K562 (cell line): ENCODE data around the gene AK4. TPM values are rescaled to one million over a fixed set of nuclear protein-coding genes. Genes with fewer than 3 reads are reported as not detected.

Source experiments
- BACH1 ChIP-seq: fragments of 200-800 bp; sonication (Bioruptor generic); IDR thresholded peaks from 2 replicates; pipeline ENCODE4 v1.6.1; 2016; ENCODE audit warnings: missing genetic modification characterization, missing compliant biosample characterization
- CREM ChIP-seq: IDR thresholded peaks from 2 replicates; pipeline ENCODE4 v1.6.1; 2014; ENCODE audit warnings: antibody characterized with exemption, low read depth
- KLF1 ChIP-seq: fragments of 450-650 bp; IDR thresholded peaks from 2 replicates; pipeline ENCODE4 v1.6.1; 2016; ENCODE audit warnings: missing genetic modification characterization, missing compliant biosample characterization
- MYNN ChIP-seq, 2 experiments: sonication (generic); formaldehyde crosslinking in 1 of 2; IDR thresholded peaks; 2 replicates each; pipeline versions ENCODE4 v1.5.0 to v1.6.1; 2016 to 2020; ENCODE audit warnings: antibody characterized with exemption in 1 of 2, missing genetic modification reagents in 1 of 2
- SETDB1 ChIP-seq: IDR thresholded peaks from one replicate; pipeline ENCODE4 v1.6.1; 2012; ENCODE audit warnings: low read length, control low read depth, inconsistent platforms
- SIN3A ChIP-seq, 2 experiments: fragments of 150-350 bp in 1 of 2; IDR thresholded peaks; 2 replicates each; pipeline ENCODE4 v1.6.1; 2011 to 2016; ENCODE audit warnings: borderline replicate concordance in 2 of 2, low read depth in 2 of 2, low read length in 2 of 2, mild to moderate bottlenecking in 2 of 2, moderate library complexity in 2 of 2; ENCODE audit not compliant: control insufficient read depth in 1 of 2
- THRAP3 ChIP-seq: fragments of 450-650 bp; IDR thresholded peaks from 2 replicates; pipeline ENCODE4 v1.6.1; 2016; ENCODE audit warnings: mild to moderate bottlenecking, inconsistent platforms, borderline replicate concordance
- TRIM24 ChIP-seq, 2 experiments: fragments of 450-650 bp; IDR thresholded peaks; 2 replicates each; pipeline ENCODE4 v1.6.1; 2016
- XRCC4 ChIP-seq: IDR thresholded peaks from one replicate; pipeline ENCODE4 v1.6.1; 2011; ENCODE audit not compliant: insufficient read depth, insufficient read length; ENCODE audit errors: extremely low read depth
- YY1 ChIP-seq, 3 experiments: IDR thresholded peaks; 2 replicates each; pipeline ENCODE4 v1.6.1; 2011; ENCODE audit warnings: low read length in 2 of 3, mild to moderate bottlenecking in 2 of 3, moderate library complexity in 2 of 3, borderline replicate concordance in 1 of 3, control low read depth in 1 of 3, low read depth in 1 of 3; ENCODE audit not compliant: insufficient read depth in 3 of 3, insufficient replicate concordance in 2 of 3, control insufficient read depth in 1 of 3, insufficient read length in 1 of 3; ENCODE audit errors: extremely low read depth in 1 of 3
- ZNF436 ChIP-seq: fragments of 250-450, 450-650 bp; sonication (Bioruptor Pico); formaldehyde crosslinking; IDR thresholded peaks from 2 replicates; pipeline ENCODE4 v1.7.0; 2020; ENCODE audit warnings: mild to moderate bottlenecking
- ZNF717 ChIP-seq: fragments of 250-450 bp; sonication (Bioruptor Pico); IDR thresholded peaks from 2 replicates; pipeline ENCODE4 v1.5.0; 2021
- polyA plus RNA-seq, 8 experiments: library from polyadenylated mRNA; depleted of rRNA in 4 of 8; stranded (reverse) in 5 of 8; unstranded in 3 of 8; fragments of >200 nt; fragmentation: Nextera tagmentation in 2 of 8; fragmentation: Illumina TruSeq in 1 of 8; extraction: Ambion mirVana in 2 of 8; extraction: Trizol in 1 of 8; gene quantifications; 2 replicates each; pipeline versions ENCODE4 v1.2.1 to v1.2.3, GENCODE V29; 2011 to 2014; ENCODE audit warnings: inconsistent platforms in 1 of 8, missing spikeins in 1 of 8
- total RNA-seq, 7 experiments: library from RNA; depleted of rRNA in 6 of 7; stranded (reverse); fragments of >200 nt in 6 of 7; fragmentation: Illumina TruSeq in 2 of 7; extraction: Trizol in 2 of 7; gene quantifications; 2 replicates each; pipeline versions ENCODE4 v1.2.1 to v1.2.3, GENCODE V29; 2011 to 2021; ENCODE audit warnings: low replicate concordance in 1 of 7
- TF ChIP-seq, protein P1 (sequence below): sonication (generic); formaldehyde crosslinking; IDR thresholded peaks from 2 replicates; pipeline ENCODE4 v1.8.0; 2022; ENCODE audit warnings: mild to moderate bottlenecking, missing genetic modification reagents
- TF ChIP-seq, protein P2 (sequence below): sonication (generic); formaldehyde crosslinking; IDR thresholded peaks from 2 replicates; pipeline ENCODE4 v1.8.0; 2022; ENCODE audit warnings: mild to moderate bottlenecking, low read depth, missing genetic modification reagents
- TF ChIP-seq, protein P3 (sequence below): sonication (generic); formaldehyde crosslinking; IDR thresholded peaks from 2 replicates; pipeline ENCODE4 v1.8.0; 2023; ENCODE audit warnings: missing genetic modification reagents, mild to moderate bottlenecking, borderline replicate concordance

Gene AK4
- total and polyA plus RNA-seq, 9 of the 15 experiments (the other 6 are each of a cell fraction or from before 2014, with no cell fraction given) = 10.4 to 96.6 (median 21.5) TPM

DNA sequence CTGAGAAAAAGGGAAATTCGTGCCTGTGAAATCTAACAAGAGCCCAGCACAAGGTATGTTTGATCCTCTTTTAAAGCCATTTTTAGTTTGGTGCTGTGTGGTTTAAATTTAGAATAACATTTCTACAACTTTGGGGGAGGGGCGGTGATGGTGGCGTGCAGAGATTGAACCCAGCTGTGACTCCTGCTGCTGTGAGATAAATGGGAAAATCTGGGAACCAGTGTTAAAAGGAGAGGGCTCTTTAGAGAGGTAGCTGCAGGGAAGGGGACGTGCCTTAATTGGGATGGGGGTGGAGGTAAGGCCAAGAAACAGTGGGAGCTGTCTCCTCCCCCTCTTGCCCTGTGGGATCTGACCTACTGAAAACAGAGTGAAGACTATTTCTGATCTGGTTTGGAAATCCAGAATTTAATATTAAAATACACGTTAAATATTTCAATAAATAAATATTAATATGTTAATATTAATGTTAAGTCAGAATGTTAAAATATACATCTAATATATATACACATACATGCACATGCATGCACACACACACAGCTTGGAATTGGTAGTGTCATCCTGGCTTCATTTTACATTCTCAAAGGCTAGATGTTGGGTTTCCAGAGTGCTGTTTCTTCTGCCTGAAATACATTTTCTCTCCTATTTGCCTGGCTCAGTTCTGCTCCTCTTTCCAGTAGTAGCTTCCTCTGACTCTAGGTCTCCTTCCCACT, 131.2 kb downstream of the AK4 start (continued):
- TF ChIP-seq, protein P1, sequence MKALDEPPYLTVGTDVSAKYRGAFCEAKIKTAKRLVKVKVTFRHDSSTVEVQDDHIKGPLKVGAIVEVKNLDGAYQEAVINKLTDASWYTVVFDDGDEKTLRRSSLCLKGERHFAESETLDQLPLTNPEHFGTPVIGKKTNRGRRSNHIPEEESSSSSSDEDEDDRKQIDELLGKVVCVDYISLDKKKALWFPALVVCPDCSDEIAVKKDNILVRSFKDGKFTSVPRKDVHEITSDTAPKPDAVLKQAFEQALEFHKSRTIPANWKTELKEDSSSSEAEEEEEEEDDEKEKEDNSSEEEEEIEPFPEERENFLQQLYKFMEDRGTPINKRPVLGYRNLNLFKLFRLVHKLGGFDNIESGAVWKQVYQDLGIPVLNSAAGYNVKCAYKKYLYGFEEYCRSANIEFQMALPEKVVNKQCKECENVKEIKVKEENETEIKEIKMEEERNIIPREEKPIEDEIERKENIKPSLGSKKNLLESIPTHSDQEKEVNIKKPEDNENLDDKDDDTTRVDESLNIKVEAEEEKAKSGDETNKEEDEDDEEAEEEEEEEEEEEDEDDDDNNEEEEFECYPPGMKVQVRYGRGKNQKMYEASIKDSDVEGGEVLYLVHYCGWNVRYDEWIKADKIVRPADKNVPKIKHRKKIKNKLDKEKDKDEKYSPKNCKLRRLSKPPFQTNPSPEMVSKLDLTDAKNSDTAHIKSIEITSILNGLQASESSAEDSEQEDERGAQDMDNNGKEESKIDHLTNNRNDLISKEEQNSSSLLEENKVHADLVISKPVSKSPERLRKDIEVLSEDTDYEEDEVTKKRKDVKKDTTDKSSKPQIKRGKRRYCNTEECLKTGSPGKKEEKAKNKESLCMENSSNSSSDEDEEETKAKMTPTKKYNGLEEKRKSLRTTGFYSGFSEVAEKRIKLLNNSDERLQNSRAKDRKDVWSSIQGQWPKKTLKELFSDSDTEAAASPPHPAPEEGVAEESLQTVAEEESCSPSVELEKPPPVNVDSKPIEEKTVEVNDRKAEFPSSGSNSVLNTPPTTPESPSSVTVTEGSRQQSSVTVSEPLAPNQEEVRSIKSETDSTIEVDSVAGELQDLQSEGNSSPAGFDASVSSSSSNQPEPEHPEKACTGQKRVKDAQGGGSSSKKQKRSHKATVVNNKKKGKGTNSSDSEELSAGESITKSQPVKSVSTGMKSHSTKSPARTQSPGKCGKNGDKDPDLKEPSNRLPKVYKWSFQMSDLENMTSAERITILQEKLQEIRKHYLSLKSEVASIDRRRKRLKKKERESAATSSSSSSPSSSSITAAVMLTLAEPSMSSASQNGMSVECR (CRISPR knock-in tag) = no peak
- TF ChIP-seq XRCC4 (no peak), ZNF436 (CRISPR knock-in tag) (no peak), ZNF717 (no peak), CREM (no peak), KLF1 (tag) (no peak), YY1 (IDR thresholded peaks at IDR 0.05; ENCODE audit: borderline replicate concordance in 1 of 3, control insufficient read depth in 1 of 3, extremely low read depth in 1 of 3, insufficient read depth in 3 of 3, insufficient read length in 1 of 3, insufficient replicate concordance in 2 of 3, low read depth in 1 of 3, low read length in 2 of 3) (no peak), BACH1 (no peak), MYNN (IDR thresholded peaks at IDR 0.05) (no peak), MYNN (CRISPR knock-in tag; IDR thresholded peaks at IDR 0.05) (no peak), TRIM24 (IDR thresholded peaks at IDR 0.05) (no peak), SIN3A (IDR thresholded peaks at IDR 0.05; ENCODE audit: borderline replicate concordance in 2 of 2, control insufficient read depth in 1 of 2, low read depth in 2 of 2, low read length in 2 of 2) (0 out of 4 replicates have a peak, but pooled peaks of 1 of the 2 experiments have one; percentile 18), SETDB1 (no peak), THRAP3 (no peak)
- TF ChIP-seq, protein P2, sequence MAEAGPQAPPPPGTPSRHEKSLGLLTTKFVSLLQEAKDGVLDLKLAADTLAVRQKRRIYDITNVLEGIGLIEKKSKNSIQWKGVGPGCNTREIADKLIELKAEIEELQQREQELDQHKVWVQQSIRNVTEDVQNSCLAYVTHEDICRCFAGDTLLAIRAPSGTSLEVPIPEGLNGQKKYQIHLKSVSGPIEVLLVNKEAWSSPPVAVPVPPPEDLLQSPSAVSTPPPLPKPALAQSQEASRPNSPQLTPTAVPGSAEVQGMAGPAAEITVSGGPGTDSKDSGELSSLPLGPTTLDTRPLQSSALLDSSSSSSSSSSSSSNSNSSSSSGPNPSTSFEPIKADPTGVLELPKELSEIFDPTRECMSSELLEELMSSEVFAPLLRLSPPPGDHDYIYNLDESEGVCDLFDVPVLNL (CRISPR knock-in tag) = no peak
- TF ChIP-seq, protein P3, sequence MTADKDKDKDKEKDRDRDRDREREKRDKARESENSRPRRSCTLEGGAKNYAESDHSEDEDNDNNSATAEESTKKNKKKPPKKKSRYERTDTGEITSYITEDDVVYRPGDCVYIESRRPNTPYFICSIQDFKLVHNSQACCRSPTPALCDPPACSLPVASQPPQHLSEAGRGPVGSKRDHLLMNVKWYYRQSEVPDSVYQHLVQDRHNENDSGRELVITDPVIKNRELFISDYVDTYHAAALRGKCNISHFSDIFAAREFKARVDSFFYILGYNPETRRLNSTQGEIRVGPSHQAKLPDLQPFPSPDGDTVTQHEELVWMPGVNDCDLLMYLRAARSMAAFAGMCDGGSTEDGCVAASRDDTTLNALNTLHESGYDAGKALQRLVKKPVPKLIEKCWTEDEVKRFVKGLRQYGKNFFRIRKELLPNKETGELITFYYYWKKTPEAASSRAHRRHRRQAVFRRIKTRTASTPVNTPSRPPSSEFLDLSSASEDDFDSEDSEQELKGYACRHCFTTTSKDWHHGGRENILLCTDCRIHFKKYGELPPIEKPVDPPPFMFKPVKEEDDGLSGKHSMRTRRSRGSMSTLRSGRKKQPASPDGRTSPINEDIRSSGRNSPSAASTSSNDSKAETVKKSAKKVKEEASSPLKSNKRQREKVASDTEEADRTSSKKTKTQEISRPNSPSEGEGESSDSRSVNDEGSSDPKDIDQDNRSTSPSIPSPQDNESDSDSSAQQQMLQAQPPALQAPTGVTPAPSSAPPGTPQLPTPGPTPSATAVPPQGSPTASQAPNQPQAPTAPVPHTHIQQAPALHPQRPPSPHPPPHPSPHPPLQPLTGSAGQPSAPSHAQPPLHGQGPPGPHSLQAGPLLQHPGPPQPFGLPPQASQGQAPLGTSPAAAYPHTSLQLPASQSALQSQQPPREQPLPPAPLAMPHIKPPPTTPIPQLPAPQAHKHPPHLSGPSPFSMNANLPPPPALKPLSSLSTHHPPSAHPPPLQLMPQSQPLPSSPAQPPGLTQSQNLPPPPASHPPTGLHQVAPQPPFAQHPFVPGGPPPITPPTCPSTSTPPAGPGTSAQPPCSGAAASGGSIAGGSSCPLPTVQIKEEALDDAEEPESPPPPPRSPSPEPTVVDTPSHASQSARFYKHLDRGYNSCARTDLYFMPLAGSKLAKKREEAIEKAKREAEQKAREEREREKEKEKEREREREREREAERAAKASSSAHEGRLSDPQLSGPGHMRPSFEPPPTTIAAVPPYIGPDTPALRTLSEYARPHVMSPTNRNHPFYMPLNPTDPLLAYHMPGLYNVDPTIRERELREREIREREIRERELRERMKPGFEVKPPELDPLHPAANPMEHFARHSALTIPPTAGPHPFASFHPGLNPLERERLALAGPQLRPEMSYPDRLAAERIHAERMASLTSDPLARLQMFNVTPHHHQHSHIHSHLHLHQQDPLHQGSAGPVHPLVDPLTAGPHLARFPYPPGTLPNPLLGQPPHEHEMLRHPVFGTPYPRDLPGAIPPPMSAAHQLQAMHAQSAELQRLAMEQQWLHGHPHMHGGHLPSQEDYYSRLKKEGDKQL (CRISPR knock-in tag) = no peak
